Activated CD4-positive, alpha-beta T cell treated with anti-CD3 and anti-CD28 coated beads, Interleukin-2, Interleukin-6, amounts not matched to agents 100 ng/mL and 50 ng/mL, durations not matched to agents 16 hours and 8 hours (primary cell): ENCODE measurements around the gene KCNQ1.

Experiments
- DNase-seq: peaks from one replicate; pipeline ENCODE4 v3.0.0-alpha.2; 2020

The KCNQ1 gene

DNA sequence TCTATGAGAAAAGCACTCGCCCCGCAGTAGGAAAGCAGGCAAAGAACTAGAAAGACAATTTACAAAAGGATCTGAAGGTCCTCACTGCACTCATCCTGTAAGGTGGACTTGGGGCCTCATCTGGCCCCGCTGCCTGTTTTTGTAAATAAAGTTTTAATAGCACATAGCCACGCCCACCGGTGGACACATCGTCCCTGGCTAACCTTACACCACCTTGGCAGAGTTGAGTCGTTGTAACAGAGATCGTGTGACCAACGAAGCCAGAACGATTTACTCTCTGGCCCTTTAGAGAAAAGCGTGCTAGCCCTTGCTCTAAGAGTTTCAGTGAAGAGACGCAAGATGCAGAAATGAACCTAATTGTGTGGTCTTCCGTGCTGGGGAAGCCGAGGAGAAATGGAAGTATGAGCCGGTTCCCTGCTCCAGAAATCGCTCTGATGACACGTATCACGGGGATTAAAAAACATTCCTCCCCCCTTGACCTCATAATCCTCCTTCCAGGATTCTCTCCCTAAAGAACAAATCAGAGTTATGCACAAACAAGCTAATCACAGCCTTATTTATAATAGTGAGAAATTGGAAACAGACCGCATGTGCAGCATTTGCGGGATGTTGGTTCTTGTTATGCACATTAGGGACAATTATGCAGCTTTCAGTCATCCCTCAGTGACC, 360.7 kb downstream of the KCNQ1 start:
- no peak for DNase-seq

DNA sequence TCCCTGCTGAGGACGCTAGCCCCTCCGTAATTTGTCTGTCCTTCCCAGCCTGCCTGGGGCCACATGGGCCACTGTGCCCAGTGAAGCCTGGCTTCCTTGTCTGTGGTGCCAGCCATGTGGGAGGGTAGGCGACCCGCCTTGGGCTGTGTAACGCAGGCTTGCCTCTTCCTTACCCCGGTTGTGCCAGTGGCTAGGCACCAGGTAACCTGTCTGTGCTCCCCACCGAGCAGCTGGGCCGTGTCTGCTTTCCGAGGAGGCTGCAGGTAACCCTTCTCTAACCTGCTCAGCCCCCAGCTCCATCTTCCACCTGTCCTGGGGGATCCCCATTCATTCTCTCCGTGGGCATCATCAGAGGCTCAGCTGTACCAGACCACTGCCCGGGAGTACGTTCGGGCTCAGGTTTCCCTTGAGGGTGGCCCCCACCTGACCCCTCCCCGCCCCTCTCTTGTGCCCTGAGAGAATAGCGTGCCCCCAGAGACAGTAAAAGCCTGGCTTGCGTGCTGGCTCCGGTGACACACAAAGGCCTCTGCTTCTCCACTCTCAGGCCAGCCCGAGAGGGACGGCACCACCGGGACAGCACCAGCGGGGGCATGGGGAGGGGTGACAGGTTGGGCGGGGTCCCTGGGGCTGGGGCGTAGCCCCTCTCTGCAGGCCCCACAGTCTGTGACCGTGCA, 361.7 kb downstream of the KCNQ1 start:
- DNase-seq = no peak

DNA sequence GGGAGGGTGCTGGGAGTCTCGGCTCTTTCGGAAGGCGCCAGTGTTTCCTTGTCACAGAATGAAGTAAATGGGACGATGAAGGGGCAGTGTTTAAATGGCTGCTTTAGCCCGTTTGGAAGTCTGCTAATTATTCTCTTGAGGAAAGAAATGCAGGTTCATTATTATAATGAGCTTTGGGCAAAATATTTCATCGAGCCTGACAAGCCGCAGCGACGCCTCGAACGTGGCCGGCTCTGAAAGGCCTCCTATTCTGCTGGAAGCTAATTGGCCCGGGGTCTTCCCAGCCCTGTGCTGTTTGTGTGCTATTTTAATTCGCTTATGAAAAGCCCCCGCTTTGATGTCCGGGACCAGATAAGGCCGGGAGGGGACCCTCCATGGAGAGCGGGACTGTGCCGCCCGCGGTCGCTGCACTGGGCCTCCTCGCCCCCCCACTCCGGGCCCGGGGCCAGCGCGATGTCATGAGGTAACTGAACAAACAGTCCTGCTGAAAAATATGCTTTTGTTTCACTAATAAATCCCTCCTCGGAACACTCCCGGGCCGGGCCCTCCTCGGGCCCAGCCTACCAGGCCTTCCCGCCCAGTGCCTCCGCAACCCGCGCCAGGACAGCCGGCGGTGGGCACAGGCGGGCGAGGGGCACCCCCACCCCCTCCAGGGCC, 362.3 kb downstream of the KCNQ1 start:
- no peak for DNase-seq

DNA sequence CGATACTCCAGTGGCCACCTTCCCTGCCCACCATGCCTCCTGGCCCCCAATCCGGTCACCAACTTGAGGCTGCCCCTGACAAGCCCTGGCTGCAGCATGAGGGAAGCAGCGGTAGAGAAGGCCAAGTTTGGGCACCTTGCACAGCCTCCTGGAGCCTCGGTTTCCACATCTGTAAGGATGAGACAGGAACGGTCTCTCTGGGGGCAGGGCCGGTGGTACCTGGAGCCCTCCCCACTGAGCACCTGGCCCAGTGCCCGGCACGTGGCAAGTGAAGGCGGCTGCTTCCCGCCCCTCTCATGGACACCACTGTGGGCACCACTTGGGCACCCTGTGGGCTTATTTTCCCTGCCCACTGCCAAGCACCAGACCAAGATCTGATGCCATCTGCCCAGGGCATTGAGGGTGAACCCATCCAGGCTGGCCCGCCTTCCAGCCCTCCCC, 363.0 kb downstream of the KCNQ1 start:
- no peak for DNase-seq

DNA sequence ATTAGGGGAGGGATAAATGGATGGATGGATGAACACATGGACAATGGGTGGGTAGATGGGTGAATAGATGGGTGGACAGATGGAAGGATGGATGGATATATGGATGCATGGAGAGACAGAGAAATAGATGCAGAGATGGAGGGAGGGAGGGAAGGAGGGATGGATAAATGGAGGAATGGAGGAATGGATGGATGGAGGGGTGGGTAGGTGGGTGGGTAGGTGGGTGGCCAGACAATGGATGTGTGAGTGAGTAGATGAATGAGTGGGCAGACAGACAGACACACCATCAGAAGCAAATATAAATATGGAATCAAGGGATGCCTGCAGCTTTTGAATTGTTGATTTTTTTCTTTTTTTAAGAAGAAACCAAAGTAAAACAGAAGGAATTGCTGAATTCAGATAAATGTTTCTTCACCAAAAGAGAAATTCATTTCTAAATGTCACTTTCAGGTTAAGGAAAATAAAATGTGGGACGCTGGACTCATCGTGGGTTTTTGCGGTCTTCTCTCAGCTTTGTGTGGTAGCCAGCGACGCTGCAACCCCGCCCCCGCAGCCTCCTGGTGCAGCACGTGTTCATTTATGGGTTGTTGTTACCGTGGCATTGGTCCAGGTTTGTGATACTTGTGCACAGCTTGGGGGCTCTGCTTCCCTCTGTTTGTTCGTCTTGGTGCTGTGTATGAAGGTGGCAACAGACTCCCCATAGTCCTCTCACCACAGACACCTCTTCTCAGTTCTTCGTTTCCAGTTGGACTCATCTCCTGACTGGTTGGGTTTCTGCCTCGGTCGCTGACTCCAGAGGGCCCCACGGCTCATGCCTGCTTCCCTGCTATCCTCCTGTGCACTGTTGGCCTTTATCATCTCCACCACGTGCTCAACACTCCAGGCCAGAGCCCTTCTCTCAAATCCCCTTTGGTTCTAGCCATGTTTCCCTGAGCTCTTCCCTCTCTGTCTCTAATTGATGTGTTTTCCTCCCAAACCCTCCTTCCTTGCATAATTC, 364.3 kb downstream of the KCNQ1 start:
- no peak for DNase-seq

DNA sequence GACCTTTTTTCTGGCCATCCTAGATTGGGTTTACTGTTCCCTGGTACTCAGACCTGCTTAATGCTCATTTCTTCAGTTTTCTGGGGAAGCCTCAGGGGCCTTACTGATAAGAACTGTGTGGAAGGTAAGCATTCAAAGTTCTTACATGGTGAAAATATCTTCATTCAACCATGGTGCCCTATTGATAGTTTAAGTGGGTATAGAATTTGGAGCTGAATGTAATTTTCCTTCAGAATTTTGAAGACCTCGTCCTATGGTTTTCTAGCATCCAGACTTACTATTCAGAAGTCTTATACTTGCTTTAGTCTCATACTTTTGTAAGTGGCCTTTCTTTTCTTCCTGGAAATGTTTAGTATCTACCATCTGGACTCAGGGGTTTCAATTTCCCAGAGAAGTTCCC, 365.0 kb downstream of the KCNQ1 start:
- DNase-seq = no peak

DNA sequence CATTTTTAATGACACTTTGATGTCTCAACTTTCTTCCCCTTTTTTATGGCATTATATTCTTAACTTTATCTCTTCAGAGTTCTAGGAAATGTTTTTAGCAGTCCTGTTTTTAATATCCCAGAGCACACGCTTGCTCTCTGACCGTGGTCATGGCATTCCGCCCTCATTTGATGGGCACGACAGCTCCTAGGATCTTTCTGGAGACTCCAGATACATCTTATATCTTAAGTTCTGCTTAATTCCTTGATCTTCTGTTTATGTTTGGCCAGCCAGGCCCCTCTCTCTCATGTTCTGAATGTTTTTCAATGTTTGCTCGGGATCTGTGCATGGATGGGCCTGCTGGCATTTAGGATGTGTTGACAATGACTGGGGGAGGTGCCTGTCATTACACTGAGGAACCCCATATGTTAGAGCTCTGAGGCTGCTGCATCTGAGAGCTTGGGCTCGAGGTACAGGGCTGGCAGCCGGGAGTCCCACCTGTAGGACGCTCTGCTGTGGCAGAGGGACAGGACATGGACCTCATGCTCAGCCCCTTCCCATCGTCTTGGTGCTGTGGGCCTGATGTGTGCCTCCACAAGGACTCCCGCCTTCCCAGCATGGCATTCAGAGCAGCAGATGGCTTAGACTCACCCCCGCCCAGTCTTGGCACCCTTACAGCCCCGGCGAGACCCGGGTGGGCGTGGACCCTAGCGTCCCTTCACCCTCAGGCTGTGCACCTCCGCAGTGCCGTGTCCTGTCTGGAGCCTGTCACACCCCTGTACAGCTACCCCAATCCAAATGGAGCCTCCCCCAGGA, 365.8 kb downstream of the KCNQ1 start:
- DNase-seq = no peak

DNA sequence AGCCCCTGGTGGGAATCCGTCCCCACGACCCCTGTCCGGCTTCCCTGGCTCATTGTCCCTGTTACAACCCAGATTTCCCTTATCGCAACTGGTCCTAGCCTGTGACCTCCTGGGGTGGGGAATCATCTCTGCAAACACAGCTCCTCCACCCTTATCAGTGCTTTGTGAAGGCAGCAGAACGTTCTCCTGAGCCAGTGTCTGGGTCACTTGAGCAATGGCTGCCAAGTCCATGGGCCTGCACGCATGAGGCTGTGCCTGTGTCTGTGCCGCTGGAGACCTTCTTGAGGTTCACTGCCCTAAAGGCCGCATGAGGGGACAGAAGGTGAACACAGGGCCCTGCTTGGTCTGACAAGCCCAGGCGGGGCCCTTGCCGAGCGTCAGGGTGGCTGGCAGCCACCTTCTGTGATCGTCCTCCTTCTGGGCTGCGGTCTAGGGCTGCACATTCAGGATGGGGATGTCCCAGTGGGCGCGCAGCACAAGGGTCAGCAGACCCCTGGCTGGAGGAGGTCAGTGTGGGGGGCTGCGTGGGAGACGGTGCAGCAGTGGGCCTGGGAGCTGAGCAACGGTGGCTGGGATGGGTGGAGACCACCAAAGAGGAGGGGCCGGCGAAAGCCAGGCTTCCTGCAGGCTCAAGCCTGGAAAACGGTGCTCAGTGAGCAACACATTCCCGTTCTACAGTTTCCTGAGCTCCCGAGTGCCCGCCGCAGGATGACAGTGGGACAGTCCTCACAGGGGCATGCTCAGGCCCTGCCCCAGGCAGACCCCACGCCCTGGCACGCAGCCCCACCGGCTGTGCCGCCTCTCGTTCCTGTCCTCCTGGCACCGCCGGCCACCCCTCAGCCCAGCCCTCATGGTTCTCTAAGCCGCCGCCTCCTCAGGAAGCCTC, 366.6 kb downstream of the KCNQ1 start:
- no peak for DNase-seq

DNA sequence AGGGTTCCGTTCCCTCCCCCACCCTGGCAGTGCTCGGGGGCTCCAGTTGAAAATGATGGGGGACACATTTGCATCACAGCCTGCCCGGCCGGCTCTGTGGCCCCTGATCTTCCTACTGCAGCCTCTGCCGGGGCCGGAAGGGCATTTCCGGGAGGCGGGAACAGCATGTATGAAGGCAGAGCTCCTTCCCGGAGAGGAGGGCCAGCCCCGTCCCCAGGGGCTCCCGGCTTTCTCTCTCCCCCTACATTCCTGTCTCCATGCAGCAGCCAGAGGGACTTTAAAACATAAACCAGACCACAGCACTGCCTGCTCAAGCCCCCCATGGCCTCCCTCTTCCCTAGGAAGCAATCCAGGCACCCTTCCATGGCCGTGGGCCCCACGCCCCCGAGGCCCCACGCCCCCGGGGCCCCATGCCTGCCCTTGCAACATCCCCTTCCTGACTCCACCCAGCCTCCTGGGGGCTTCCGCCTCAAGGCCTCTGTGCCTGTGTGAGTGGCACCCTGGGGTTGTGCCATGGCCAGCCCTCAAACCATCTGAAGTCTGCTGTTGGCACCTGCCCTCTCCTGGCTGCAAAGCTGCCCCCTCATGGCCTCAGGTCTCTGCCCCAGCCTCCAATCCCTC, 367.7 kb downstream of the KCNQ1 start:
- no peak for DNase-seq

DNA sequence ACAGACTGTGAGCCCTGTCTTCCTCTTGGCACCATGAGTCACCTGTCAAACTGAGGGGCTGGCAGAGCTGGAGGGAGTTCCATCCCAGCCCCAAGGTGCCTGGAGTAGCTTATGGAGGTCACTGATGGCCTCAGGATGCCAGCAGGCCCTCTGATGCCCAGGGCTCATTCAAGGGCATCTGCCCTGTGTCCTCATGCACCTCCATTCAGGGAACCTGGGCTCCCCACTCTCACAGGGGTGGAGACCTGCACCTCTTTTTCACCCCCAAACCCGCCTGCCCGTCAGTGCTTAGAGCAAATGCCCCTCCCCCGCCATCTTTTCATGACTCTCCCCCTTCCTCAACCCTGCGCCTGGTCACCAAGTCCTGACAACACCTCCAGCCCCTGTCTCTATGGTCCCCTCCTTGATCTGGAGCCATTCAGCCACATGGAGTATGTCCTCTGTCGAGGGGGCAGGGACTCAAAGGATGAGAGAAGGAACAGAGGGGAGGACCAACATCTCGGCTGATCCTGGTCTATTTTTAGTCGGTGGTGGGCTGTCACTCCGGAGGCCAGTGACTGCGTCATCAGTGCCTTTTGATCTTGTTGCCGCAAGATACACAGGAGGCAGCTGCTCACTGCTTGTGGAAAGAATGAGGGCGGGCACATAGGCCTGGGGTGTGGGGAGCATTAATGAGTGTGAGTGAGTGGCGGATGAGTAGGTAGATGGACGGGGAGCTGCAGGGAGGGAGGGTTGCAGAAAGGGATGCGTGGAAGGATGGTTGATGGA, 368.5 kb downstream of the KCNQ1 start:
- no peak for DNase-seq

DNA sequence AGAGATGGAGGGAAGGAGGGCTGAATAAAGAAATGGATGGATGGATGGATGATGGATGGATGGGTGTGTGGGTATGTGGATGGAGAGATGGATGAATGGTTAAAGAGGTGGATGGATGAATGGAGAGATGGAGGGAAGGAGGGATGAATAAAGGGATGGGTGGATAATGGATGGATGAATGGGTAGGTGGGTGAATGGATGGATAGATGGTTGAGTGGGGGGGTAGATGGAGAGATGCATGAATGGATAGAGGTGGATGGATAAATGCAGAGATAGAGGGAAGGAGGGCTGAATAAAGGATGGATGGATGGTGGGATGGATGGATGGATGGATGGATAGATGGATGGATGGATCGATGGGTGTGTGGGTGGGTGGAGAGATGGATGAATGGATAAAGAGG, 369.2 kb downstream of the KCNQ1 start:
- DNase-seq = no peak

DNA sequence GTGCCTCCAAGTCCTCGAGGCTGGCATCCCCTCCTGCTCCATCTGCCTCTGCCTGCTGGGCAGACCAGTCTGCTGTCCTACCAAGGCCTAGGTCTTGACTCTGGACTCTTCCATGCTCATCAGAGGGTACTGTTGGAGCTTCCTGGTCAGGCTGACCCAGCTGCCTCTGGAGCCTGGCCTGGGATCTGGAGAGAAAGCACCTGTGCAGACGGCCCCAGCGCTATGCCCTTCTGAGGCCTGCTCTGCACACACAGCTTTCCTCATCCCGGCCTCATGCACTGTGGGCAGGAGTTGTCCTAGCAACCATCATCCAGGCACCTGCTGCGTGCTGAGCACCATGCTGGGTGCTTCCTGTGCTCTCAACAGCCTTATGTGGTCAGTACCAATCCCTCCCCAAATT, 369.9 kb downstream of the KCNQ1 start:
- no peak for DNase-seq

DNA sequence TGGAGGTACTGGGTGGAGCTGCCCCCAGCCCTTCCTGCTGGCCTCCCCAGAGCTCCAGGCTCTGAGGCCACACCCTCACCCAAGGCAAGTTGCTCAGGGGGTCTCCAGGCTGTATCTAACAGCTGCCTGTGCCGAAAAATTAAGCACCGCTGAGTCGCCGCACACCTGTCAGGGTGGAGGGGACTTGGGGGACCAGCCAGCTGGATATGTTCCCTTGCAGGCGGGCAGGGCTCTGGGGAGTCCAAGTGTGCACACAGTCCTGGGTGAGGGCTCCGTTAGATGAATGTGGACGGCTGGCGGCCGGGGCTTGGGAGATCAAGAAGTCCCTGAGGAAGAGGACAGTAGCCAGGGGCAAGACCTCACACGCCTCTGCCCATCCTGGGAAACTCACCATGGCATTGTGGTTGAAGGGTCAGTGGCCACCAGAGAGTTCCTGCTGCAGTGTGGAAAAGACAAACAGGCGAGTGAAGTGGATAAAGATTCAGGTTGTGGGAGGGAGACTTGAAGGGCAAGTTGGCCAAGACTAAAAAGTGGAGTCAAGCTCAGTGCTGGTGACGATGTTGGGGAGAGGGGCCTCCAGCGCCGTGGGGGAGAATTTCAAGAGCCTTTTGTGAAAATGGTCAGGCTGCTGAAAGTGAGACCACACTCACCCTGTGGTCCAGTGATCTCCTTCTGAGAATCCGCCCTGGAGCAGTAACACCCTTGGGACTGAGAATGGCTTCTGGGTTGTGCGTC, 371.1 kb downstream of the KCNQ1 start:
- DNase-seq = no peak

DNA sequence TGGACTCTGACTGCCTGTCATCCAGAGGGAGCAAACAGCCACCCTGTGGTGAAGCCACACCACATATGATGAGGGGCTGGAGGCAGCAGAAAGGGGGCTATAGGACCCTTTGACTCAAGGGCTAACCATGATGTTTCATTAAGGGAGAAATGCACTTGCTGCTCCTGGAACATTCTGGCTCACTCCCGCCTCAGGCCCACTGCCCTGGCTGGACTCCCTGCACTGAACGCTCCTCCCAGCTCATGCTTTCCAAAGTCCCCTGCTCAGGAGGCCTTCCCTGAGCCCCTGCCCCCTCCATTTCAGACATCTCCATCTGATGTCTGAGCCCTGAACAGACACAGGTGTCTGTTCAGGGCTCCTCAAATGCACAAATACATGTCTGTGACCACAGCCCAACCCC, 371.7 kb downstream of the KCNQ1 start:
- DNase-seq = no peak

DNA sequence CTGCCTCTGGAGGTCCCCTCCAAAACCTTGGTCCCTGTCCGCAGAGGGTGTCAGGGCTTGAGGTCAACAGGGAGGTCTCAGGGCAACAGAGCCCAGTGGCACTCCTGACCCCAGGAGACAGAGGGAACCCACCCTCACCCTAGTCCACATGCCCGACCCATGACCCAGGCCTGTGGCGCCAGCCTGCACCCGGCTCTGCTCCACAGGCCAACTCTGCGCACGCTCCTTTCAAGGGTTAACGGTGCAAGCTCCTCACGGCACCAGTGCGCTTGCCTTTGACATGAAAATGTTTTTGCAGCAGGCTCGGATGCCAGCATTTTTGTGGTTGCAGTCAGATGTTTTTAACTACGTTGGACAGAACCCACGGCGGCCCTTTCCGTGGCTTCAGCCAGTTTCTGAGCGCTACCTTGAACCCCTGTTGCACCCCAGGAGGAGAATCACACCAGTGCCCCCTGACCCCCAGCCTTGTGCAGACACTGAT, 372.2 kb downstream of the KCNQ1 start:
- no peak for DNase-seq

DNA sequence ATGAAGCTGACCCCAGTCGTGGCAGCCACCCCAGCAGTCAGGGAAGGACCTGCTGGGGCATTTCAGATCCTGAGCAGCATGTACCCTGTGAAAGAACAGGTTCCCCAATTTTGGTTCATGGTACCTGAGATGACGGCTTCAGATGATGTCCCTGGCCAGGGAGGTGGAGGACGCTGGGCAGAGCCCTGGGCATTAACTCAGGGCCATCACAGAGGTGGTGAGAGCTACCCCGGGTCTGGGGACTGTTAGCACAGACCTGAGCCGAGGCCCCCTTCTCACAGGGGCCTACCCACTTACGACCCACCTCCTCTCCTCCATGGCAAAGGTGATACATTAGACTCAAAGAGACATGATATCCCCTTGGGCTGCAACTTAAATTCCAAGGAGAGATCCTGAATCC, 372.6 kb downstream of the KCNQ1 start:
- DNase-seq = no peak

DNA sequence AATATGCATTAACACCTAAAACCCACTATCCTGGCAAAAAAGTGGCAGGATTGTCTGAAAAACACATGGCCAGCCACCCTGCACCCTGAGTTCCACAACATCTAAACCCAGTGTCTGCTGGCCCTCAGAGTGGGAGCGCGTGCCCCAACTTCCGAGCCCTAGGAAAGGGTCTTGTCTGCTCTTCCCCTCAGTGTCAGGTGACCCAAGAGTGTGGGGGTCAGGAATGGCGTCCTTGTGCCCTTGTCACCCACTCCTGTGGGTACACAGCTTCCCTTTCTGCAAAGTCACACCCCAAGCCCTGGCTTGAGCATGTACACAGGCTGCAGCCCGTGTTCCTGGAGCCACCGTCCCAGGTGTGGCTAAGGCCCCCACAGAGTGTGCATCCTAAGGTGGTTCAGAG, 373.2 kb downstream of the KCNQ1 start:
- no peak for DNase-seq

DNA sequence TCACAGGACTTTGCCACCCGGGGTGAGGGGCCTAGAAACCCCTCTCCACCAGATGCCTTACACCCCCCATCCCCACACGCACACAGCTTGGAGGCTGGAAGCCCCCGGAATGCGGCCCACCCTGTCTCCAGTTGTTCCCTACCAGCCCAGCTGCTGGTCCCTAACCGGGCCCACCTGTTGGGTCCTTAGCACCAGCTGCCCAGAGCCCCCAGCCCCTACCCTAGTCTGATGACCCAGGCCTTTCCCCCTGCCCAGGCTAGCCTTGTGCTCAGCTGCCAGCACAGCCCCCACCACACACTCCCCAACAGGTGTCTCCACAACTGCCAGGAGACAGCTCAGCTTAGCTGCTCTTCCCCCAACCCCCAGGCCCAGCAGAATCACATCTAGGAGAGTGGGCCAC, 373.7 kb downstream of the KCNQ1 start:
- no peak for DNase-seq

DNA sequence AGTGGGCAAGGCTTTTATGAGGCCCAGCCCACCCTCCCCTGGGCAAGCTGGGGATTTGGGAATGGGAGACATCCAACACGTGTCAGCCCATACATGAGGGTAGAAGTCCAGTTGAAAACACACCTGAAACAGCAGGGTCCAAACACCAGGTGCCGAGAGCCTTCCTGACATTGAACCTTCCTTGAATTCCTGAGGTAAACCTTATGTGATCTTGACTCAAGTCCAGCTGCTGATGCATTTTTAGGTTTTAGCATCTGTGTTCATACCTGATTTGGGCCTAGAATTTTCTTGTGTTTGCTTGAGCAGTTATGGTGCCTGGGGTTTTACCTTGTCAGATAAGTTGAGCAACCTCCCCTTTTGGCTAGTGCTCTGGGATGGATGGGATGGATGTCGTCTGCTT, 374.5 kb downstream of the KCNQ1 start:
- no peak for DNase-seq
